ENCODE data around the gene SNX9.
A peak's percentile ranks its signal among the peaks of the same experiment; 100 is the strongest.
"Not testable (repeated sequence)": the region's sequence is repeated elsewhere in the genome, so short reads cannot be mapped to it uniquely, and the experiment has no call there.

The SNX9 gene

GRCh38 chr6:157831424-157832249 is 8.6 kb downstream of the SNX9 start:
- no peak for DNase-seq (ENCODE audit: low spot score)

DNA sequence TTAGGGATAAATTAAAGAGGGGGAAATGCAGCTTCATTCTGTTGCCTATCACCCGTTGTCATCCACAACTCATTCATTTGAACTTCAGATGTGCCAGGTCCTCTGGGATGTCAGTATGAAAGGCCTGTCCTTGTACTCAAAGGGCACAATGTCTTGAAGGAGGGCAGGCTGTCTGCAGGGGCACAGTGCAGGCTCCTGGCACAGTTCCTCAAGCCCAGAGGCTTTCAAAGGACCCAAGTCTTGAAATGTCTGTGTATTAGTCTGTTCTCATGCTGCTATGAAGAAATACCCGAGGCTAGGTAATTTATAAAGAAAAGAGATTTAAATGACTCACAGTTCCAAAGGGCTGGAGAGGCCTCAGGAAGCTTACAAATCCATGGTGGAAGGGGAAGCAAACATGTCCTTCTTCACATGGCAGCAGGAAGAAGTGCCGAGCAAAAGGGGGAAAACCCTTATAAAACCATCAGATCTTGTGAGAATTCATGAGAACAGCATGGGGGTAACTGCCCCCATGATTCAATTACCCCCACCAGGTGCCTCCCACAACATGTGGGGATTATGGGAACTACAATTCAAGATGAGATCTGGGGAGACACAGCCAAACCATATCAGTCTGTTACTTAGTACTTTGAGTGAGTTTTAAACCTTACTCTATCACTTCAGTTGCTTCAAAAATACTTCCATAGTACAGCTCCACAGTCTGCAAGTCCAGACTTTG is 9.4 kb downstream of the SNX9 start:
- no peak for DNase-seq (ENCODE audit: low spot score)

DNA sequence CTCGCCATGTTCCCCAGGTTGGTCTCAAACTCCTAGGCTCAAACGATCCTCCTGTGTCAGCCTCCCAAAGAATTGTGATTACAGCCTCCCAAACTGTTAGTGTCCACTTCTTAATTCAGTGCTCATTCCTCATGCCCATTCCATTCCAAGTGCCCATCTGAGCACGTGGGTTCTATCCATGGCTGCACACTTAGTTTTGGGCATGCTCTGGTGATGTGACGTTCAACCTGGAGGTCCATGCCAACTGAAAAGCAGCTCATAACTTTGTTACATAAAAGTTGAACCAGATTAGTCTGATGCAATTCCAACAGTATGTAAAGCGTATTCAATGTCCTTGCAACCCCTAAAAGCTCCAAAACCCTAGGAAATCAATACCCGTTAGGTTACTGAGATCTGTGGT is 11.5 kb downstream of the SNX9 start:
- no peak for DNase-seq (ENCODE audit: low spot score)

- no peak for DNase-seq (ENCODE audit: low spot score)
These were observed 15.8 kb downstream of the SNX9 start for GRCh38 chr6:157838718-157839430.

DNA sequence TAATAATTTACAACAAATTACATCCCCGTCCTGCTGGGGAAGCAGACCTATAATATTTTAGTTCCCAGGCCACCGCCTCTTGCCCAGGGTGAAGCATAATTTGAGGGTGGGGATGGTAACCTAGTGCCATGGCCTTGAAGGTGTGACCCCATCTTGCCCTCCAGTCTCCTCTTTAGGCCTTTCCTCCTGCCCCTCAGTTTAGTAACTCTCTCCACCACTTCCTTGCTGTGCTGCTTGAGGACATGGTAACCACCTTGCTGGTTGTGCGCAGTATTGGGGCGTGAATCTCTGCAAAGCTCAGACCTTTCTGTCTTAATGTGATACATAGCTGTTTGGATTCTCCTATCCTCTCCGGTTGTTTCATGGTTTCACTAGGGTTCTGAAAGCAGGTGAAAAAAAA is 16.6 kb downstream of the SNX9 start:
- DNase-seq (ENCODE audit: low spot score): no peak

DNA sequence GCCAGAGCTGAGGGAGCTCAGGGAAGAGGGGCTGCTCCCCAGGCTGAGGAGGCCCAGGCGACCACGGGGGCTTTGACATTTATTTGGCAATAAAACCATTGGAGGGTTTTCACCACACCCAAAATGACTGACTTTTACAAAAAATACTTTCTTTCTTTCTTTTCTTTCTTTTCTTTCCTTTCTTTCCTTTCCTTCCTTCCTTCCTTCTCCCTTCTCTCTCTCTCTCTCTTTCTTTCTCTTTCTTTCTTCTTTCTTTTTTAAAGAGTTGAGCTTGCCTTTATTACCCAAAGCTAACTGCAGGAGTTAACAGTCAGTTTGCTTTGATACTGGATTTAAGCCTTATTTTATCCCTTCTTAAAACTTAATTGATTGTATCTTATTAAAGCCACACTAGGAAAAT is 17.2 kb downstream of the SNX9 start:
- no peak for DNase-seq (ENCODE audit: low spot score)

GRCh38 chr6:157840776-157841175 is 17.7 kb downstream of the SNX9 start:
- DNase-seq (ENCODE audit: low spot score): no peak

DNA sequence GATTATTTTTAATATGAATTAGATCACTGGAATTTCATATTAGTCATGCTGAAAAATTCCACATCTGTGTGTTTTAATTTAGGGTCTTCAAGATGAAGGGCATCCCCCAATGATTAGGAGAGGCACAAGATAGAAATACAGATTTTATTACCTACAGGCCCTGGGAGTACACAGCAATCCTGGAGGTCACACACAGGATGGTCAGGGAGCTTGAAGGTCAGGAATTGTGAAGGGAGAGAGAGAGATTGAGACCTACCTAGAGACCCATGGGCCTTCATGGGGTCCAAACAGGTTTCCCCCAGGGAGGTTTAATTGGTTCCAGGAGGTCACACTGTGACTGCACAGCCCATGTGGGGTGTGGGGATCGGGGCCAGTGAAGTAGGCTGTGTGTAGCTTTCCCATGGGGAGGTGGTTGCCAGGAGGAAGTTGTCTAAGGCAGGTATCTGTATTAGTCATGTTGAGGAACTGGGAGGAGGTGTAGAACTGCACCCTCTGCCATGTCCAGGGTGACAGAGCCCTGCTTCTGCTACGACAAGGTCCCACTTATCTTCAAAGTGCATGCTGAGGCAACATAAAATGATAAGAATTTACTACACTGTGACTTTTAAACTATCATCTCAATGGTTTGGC is 18.3 kb downstream of the SNX9 start:
- DNase-seq (ENCODE audit: low spot score): no peak

- DNase-seq (ENCODE audit: low spot score): no peak
These were observed 19.2 kb downstream of the SNX9 start for GRCh38 chr6:157842212-157842611.

DNA sequence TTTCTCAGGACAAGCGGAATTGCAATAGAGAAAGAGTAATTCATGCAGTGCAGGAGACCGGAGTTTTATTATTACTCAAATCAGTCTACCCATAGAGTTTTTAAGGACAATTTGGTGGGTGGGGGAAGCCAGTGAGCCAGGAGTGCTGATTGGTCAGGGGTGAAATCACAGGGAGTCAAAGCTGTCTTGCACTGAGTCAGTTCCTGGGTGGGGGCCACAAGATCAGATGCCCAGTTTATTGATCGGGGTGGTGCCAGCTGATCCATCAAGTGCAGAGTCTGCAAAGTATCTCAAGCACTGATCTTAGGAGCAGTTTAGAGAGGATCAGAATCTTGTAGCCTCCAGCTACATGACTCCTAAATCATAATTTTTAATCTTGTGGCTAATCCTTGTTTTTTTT is 21.1 kb downstream of the SNX9 start:
- DNase-seq (ENCODE audit: low spot score): not testable (repeated sequence)

- no peak for DNase-seq (ENCODE audit: low spot score)
These were observed 22.6 kb downstream of the SNX9 start for GRCh38 chr6:157845493-157846259.

- no peak for DNase-seq (ENCODE audit: low spot score)
These were observed 24.8 kb downstream of the SNX9 start for GRCh38 chr6:157847846-157848245.

DNA sequence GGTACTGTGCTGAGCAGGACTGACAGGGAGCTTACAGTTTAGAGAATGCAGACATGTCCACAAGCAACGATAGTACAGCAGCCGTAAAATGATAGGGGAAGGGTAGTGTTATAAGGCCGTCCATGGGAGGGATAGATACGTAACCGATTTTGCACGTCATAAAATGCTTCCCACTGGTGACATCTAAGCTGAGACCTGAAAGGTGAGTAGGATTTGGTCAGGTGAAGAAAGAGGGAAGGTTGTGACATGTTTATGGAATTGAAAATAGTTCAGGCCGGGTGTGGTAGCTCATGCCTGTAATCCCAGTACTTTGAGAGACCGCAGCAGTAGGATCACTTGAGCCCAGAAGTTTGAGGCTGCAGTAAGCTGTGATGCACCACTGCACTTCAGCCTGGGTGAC is 25.6 kb downstream of the SNX9 start:
- DNase-seq (ENCODE audit: low spot score): no peak

DNA sequence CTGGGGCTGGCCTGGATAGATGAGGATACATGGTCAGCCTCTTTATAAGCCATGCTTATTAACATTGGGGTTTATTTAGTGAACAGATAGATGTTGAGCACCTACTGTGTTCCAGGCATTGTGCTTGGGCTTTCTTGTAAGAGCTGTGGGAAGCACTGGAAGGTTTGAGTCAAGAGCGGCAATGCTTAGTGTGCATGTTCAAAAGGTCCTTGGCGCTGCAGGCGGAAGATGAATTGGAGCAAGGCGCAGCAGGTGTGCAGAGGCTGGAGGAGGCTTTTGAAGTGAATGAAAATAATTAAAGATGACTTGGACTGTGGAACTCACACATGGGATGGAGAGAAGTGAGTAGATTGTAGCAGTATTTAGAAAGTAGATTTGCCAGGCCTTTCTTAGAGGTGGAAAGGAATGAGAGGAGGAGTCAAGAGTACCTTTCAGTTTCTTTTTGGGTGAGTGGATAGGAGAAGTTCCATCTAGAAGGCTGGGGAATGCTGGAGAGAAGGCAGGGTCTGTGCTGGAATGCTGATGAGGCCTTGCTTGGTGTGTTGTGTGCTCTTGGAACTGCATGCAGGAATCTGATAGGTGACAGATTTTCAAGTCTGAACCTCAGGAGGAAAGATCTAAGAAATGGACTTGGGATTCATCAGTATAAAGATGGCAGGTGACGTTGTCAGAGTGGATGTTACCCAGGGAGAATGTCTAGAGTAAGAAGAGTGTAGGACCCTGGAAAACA is 26.4 kb downstream of the SNX9 start:
- no peak for DNase-seq (ENCODE audit: low spot score)

DNA sequence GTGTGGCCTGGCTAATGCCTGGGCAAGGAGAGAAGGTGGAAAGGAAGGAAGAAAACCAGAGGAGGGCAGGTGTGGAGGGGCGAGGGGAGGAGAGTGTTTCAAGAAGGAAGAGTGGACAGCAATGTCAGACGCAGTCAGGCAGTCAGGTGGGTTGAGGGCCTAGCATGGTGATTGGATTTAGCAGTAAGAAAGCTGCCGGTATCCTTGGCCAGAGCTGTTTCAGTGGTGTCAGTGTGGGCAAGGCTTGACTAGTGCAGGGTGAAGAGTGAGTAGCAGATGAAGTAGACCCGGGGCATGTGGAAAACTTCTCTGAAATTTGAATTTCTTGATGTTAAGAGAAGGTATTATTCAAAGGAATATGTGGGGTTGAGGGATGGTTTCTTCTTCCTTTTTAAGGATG is 27.0 kb downstream of the SNX9 start:
- DNase-seq (ENCODE audit: low spot score): no peak

DNA sequence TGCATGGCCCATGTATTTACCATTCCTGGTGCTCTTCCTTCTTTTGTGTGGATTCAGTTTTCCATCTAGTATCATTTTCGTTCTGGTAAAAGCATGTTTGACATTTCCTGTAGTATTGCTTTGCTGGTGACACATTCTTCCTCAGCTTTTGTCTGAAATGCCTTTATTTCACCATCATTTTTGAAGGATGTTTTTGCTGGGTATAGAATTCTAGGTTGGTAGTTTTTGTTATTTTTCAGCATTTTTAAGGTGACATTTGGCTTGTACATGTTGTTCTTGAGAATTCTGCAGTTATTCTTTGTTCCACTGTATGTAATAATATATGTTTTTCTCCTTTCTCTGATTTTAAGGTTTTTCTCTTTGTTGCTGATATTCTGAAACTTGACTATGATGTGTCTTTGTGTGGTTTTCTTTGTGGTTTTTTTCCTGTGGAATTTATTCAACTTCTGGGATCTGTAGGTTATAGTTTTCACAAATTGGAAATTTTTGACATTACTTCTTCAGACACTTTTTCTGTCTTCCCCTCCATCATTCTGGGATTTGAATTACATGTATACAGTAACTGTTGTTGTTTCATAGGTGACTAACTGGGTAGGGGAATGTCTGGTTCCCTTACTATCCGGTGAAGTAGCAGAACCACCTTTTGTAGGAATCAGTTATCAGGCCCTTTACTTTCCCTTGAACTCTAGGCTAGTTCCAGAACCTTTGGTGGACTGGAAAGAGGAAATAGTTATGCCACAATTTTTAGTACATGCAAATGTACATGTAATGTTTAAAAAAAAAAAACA is 30.2 kb downstream of the SNX9 start:
- peak; percentile 39 for DNase-seq (ENCODE audit: low spot score)

- DNase-seq (ENCODE audit: low spot score): no peak
These were observed 31.0 kb downstream of the SNX9 start for GRCh38 chr6:157853902-157854502.

GRCh38 chr6:157855325-157855724 is 32.3 kb downstream of the SNX9 start:
- no peak for DNase-seq (ENCODE audit: low spot score)

GRCh38 chr6:157855804-157856203 is 32.8 kb downstream of the SNX9 start:
- not testable (repeated sequence) for DNase-seq (ENCODE audit: low spot score)

- DNase-seq (ENCODE audit: low spot score): not testable (repeated sequence)
These were observed 35.6 kb downstream of the SNX9 start for GRCh38 chr6:157858664-157859063.

All from kidney capillary endothelial cell (primary cell).